Effector memory CD8-positive, alpha-beta T cell (primary cell): Measurements from ENCODE around the gene DYSF.
"Not testable (repeated sequence)": the region's sequence is repeated elsewhere in the genome, so short reads cannot be mapped to it uniquely, and the experiment has no call there.

Source experiments
- ATAC-seq: fragments of 150-1000 bp; cut with Tn5 transposase; replicated peaks from 2 replicates; pipeline ENCODE4 v1.10.0; 2021; ENCODE audit warnings: mild to moderate bottlenecking, moderate library complexity
- DNase-seq, 3 experiments: peaks; one replicate each; pipeline ENCODE4 v3.0.0; 2021
- H3K27ac Mint-ChIP-seq, 2 donors: one replicate each; pipeline ENCODE4 v1.8.0; 2022; ENCODE audit warnings: mild to moderate bottlenecking in 2 of 2, mixed read lengths in 2 of 2, moderate library complexity in 2 of 2
- H3K27me3 Mint-ChIP-seq, 2 donors: one replicate each; pipeline ENCODE4 v1.8.0; 2022; ENCODE audit warnings: mixed read lengths in 2 of 2
- H3K36me3 Mint-ChIP-seq: one replicate; pipeline ENCODE4 v1.8.0; 2022; ENCODE audit warnings: mild to moderate bottlenecking, moderate library complexity, mixed read lengths; ENCODE audit not compliant: insufficient read depth
- H3K4me1 Mint-ChIP-seq, 2 donors: one replicate each; pipeline ENCODE4 v1.8.0; 2022; ENCODE audit warnings: low read depth in 2 of 2, mixed read lengths in 2 of 2
- H3K4me3 Mint-ChIP-seq, 2 donors: one replicate each; pipeline ENCODE4 v1.8.0; 2022; ENCODE audit warnings: mild to moderate bottlenecking in 2 of 2, mixed read lengths in 2 of 2, moderate library complexity in 2 of 2
- H3K9me3 Mint-ChIP-seq, 2 donors: one replicate each; pipeline ENCODE4 v1.8.0; 2022; ENCODE audit warnings: mixed read lengths in 2 of 2

Gene DYSF

DNA sequence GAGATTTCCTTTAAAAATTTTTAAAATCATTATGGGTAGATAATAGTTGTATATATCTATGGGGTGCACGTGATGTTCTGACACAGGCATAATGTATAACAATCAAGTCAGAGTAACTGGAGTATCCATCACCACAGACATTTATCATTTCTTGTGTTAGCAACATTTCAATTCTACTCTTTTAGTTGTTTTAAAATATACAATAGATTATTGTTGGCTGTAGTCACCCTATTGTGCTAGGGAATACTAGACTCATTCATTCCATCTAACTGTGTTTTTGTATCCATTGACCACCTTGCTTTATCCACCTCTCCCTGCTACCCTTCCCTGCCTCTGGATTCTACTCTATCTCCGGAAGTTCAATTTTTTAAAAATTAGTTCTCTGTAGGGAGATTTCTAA lies 31.0 kb downstream of the DYSF start:
- H3K36me3 Mint-ChIP-seq, result no peaks in the 10 kb centered on the region
- DNase-seq (no peak), ATAC-seq (no peak)
- no peaks in the 10 kb centered on the region for H3K9me3 Mint-ChIP-seq
- H3K27me3 Mint-ChIP-seq, result peaks cover 35 to 75% of the 10 kb centered on the region in 2 donors
- H3K27ac Mint-ChIP-seq, result no peak overlapping the region
- no peak overlapping the region for H3K4me3 Mint-ChIP-seq
- H3K4me1 Mint-ChIP-seq, result no peaks in the 10 kb centered on the region

DNA sequence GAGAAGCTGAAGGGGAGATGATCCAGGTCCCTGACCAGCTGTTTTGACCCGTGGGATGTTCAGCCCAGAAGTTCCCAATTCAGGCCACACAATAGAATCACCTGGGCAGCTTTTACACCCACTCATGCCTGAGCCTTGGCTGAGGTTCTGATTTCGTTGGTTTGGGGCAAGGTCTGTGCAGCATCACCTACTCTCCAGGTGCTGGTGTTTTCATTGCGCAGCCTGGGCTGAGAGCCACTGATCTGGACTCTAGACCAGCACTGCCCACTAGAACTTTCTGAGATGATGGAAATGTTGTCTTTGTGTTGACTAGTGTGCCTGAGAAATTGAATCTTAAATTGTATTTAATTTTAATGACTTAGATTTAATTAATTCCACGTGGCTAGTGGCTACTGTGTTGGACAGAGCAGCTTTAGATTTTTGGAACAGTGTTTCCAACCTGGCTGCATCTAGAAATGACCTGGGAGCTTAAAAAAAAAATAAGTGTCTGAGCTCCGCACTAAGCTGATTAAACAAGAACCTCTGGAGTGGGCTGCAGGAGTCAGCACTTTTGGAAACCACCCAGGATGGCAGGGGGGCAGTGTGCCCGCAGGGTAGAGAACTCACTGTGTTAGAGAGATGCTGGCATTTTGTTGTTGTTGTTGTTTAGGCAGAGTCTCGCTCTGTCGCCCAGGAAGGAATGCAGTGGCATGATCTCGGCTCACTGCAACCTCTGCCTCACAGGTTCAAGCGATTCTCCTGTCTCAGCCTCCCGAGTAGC lies 33.7 kb downstream of the DYSF start:
- Mint-ChIP-seq H3K9me3 (no peaks in the 10 kb centered on the region), H3K27me3 (peaks cover 27 to 54% of the 10 kb centered on the region in 2 donors), H3K36me3 (no peaks in the 10 kb centered on the region), H3K4me1 (no peaks in the 10 kb centered on the region), H3K27ac (no peak overlapping the region), H3K4me3 (no peak overlapping the region)
- DNase-seq, result no peak
- ATAC-seq, result no peak

DNA sequence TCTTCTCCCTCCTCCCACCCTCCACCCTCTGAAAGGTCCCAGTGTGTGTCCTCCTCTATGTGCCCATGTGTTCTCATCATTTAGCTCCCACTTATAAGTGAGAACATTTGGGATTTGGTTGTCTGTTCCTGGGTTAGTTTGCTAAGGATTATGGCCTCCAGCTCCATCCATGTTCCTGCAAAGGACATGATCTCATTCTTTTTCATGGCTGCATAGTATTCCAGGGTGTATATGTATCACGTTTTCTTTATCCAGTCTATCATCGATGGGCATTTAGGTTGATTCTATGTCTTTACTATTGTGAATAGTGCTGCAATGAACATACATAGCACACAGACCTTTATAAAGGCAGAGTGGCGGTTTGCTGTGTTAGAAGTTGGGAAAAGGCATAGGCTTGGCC lies 38.2 kb downstream of the DYSF start:
- not testable (repeated sequence) for H3K9me3 Mint-ChIP-seq, H3K27ac Mint-ChIP-seq, ATAC-seq, DNase-seq, H3K4me1 Mint-ChIP-seq, H3K36me3 Mint-ChIP-seq, H3K4me3 Mint-ChIP-seq
- H3K27me3 Mint-ChIP-seq, result peaks cover 15 to 51% of the 10 kb centered on the region in 2 donors

DNA sequence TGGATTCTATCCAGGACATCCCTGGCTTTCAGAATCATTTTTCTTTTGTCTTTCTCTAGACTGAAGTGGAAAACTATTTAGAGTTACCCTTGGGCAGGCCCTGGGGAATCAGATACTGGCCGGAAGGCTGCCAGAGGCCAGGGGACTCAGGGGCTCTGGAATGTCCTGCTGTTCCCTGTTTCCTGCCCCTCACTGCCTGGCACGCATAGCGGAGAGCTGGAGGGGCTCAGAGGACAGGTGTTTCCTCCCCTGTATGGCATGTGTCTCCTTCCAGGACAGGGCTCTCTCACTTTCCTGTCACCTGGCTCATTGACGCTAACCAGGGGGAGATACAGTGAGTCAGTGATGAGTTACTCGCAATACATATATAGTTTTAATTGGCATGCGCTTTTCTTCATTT lies 38.8 kb downstream of the DYSF start:
- ATAC-seq, result no peak
- H3K4me3 Mint-ChIP-seq, result no peak overlapping the region
- no peaks in the 10 kb centered on the region for H3K9me3 Mint-ChIP-seq
- peaks cover 15 to 45% of the 10 kb centered on the region in 2 donors for H3K27me3 Mint-ChIP-seq
- H3K4me1 Mint-ChIP-seq, result no peaks in the 10 kb centered on the region
- DNase-seq, result no peak
- H3K36me3 Mint-ChIP-seq, result no peaks in the 10 kb centered on the region
- no peak overlapping the region for H3K27ac Mint-ChIP-seq

DNA sequence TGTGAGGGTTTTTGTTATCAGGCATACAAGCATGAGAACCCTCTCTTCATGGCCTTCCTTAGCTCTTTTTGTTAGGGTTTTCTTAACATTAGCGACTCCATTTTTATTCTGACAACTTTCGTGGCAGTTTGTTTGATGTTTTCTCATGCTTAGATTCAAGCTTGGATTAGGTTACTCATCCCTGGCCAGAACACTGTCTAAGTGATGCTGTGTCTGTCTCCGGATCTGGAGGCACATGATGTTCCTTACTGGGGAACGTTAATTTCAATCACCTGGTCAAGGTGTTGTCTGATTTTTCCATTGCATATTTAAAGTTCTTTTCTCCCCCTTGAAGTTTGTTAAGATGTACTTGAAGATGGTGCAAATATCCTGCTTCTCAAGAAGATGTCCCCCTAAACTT lies 40.7 kb downstream of the DYSF start:
- peaks cover 4 to 31% of the 10 kb centered on the region in 2 donors for H3K27me3 Mint-ChIP-seq
- H3K27ac Mint-ChIP-seq, result no peak overlapping the region
- H3K36me3 Mint-ChIP-seq, result no peaks in the 10 kb centered on the region
- H3K9me3 Mint-ChIP-seq, result no peaks in the 10 kb centered on the region
- no peaks in the 10 kb centered on the region for H3K4me1 Mint-ChIP-seq
- no peak for DNase-seq
- no peak for ATAC-seq
- H3K4me3 Mint-ChIP-seq, result no peak overlapping the region

DNA sequence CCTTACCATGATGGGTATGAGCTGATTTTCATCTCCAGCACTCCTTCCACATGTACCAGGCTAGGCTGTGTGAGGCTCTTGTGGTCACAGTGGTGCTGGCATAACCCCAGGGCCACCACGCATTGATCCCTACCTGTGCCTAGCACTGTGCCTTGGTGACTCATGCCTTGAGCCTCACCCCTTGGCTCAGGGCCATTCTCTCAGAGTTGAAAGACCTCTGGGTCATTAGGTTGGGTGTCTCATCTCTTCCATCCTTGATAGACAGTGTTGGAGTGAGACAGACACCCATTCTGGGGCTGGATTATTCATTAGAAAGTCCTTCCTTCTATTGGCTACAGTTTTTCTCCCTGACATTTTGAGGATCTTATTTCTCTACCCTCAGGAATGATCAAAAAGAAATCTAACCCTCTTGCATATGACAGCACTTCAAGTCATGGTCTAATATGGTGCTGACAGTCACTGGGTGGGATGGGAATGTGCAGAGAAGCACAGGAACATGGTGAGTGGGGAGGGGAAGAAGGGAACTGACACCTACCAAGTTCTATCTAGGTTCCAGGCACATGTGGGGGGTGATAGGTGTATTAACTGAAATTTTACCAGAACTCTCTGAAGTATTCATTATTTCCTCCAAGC lies 41.3 kb downstream of the DYSF start:
- DNase-seq, result no peak
- Mint-ChIP-seq H3K27me3 (peaks cover 0 to 26% of the 10 kb centered on the region in 2 donors), H3K4me3 (no peak overlapping the region), H3K27ac (no peak overlapping the region), H3K36me3 (no peaks in the 10 kb centered on the region), H3K4me1 (no peaks in the 10 kb centered on the region), H3K9me3 (no peaks in the 10 kb centered on the region)
- no peak for ATAC-seq

DNA sequence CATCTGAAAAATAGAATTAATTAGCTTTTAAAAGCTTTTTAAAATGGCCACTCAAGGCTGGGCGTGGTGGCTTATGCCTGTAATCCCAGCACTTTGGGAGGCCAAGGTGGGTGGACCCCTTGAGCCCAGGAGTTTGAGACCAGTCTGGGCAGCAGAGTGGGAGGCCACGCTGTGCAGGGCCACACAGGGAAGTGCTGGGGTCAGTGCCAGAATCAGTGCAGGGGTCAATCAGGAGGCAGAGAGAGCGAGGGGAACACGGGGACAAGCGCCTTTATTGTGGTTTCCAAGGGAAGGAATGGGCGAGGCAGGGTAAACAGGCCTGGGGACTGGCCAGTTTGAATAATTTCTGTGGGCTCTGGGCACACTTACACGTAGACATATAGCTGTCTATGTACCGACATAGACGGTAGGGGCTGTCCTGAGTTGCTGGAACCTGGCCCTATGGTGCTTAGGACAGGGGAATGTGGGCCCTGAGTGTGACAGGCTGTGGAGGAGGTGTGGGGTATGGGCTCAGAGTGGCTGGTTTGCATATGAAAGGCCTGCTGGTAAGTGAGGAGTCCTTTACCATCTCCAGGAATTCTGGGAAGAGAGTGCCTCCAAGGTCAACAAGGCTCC lies 42.9 kb downstream of the DYSF start:
- DNase-seq (no peak), ATAC-seq (no peak)
- no peaks in the 10 kb centered on the region for H3K36me3 Mint-ChIP-seq
- H3K9me3 Mint-ChIP-seq, result no peaks in the 10 kb centered on the region
- peaks cover 0 to 39% of the 10 kb centered on the region in 2 donors for H3K27me3 Mint-ChIP-seq
- H3K4me3 Mint-ChIP-seq, result no peak overlapping the region
- no peaks in the 10 kb centered on the region for H3K4me1 Mint-ChIP-seq
- H3K27ac Mint-ChIP-seq, result peak overlapping the region in 1 of 2 donors; percentile 66

DNA sequence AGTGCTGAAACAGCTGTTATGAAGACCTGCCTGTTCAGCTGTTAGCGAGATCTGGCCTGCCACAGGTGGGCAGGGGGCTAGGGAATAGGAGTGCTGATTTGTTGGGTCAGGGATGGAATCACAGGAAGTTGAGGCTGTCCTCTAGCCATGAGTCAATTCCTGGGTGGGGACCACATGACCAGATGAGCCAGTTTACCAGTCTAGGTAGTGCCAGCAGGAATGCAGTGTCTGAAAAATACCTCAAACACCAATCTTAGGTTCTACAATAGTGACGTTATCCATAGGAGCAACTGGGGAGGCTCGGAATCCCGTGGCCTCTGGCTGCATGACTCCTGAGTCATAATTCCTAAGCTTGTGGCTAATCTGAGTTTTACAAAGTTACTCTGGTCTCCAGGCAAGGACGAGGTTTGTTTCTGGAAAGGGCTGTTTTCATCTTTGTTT lies 44.9 kb downstream of the DYSF start:
- Mint-ChIP-seq H3K4me3 (no peak overlapping the region), H3K36me3 (no peaks in the 10 kb centered on the region), H3K27ac (no peak overlapping the region), H3K4me1 (no peaks in the 10 kb centered on the region), H3K27me3 (peaks cover 0 to 39% of the 10 kb centered on the region in 2 donors), H3K9me3 (no peaks in the 10 kb centered on the region)
- DNase-seq (no peak), ATAC-seq (no peak)

DNA sequence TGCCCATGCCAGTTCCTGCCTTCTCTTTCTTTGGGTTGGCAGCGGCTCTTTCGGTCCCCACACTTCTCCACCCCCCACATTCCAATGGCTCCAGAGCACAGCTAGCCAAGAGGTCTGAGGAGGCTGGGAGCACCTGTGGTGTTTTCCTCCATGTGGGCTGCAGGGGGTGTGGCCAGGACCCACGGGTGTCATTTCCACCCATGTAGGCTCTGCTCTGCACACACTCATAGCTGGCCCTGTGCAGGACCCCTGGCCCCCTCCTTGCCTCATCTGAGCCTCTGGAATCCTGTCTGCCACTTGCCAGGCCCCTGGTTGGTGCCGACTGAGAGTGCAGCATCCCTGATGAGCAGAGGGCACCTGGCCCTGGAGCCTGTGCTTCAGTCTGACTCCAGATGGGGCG lies 46.3 kb downstream of the DYSF start:
- H3K4me1 Mint-ChIP-seq, result no peaks in the 10 kb centered on the region
- H3K9me3 Mint-ChIP-seq, result no peaks in the 10 kb centered on the region
- peaks cover 0 to 40% of the 10 kb centered on the region in 2 donors for H3K27me3 Mint-ChIP-seq
- DNase-seq (no peak), ATAC-seq (no peak)
- no peak overlapping the region for H3K4me3 Mint-ChIP-seq
- H3K27ac Mint-ChIP-seq, result no peak overlapping the region
- H3K36me3 Mint-ChIP-seq, result no peaks in the 10 kb centered on the region

DNA sequence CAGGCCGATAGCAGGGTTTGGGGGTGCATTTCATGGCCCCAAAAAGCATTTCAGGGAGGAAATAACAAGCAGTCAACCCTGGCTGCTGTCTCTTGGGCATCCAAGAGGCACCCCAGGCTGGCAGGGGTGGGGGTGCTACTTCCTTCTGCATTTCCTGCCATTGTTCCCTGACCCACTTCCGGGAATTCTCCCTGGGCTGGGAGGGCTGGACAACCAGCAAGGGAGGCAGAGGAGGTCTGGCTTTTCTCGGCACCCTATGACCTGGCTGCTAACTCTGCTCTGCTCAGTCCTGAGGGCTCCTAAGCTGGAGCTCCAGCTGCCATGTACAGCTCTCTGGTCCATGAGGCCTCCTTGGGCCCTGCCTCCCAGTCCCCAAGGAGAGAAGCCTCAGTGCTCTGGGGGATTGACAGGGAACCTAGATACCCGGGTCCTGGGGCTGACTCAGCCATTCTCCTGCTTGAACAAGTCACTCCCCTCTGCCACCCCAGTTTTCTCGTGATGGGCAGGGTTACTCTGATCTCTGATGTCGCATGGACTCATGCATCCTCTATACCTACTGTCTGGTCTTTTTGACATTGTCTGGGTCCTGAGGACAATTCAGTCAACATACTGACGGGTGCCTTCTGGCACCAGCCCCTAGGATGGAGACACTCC lies 47.2 kb downstream of the DYSF start:
- H3K27ac Mint-ChIP-seq, result no peak overlapping the region
- H3K4me1 Mint-ChIP-seq, result no peaks in the 10 kb centered on the region
- ATAC-seq (no peak), DNase-seq (no peak)
- H3K4me3 Mint-ChIP-seq, result no peak overlapping the region
- no peaks in the 10 kb centered on the region for H3K36me3 Mint-ChIP-seq
- H3K27me3 Mint-ChIP-seq, result peaks cover 0 to 32% of the 10 kb centered on the region in 2 donors
- no peaks in the 10 kb centered on the region for H3K9me3 Mint-ChIP-seq

DNA sequence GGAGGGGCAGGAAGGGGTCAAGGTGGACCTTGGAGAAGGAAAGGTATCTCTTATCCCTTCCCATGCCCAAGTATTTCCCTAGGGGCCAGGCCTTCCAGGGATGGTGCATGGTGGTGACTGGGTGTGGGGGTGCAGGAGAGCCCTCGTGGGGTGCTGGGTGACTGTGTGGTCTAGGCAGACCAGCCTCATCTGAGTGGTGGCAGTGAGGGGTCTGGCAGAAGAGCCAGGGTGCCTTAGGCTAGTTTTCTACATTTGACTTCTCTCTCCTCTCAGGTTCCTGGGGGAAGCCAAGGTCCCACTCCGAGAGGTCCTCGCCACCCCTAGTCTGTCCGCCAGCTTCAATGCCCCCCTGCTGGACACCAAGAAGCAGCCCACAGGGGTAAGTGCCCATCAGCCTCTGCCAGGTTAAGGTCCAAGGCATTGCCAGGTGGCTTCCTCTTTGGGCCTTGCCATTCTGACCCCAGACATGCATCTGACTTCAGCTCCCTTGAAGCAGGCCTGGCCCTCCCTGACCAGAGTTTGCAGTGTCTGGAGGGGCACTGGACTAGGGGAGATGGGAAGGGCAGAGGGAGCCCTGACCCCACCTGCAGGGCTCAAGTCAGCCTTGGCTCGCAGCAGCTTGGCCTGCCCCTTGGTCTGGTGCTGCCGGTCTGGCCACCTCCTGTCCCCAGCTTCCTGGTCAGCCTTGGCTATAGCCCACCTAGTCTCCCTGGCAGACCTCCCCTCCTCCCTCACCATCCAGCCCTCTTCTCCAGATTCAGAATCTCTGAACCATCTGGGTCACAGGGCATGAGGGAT lies 49.8 kb downstream of the DYSF start:
- Mint-ChIP-seq H3K27me3 (peaks cover 0 to 24% of the 10 kb centered on the region in 2 donors), H3K27ac (no peak overlapping the region), H3K4me1 (no peaks in the 10 kb centered on the region), H3K4me3 (no peak overlapping the region), H3K9me3 (no peaks in the 10 kb centered on the region), H3K36me3 (no peaks in the 10 kb centered on the region)
- ATAC-seq (no peak), DNase-seq (no peak)

DNA sequence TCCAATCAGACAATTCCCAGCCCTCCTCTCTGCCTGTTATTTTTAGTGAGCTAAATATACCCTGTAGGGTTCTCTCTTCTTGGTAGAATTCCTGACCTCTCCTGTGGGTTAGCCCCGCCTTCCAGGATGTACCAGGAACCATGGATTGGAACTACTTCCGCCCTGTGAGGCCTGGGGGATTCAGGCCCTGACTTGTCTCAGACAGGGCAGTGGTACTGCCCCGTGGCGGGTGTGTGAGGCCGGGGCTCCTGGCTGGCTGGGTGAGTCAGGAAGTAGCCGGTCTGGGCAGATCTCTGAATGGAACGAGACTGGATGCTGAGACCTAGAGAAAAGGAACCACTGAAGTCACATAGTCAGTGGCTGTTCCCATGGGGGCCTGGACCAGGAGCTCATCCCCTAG lies 50.5 kb downstream of the DYSF start:
- H3K9me3 Mint-ChIP-seq, result no peaks in the 10 kb centered on the region
- H3K4me3 Mint-ChIP-seq, result no peak overlapping the region
- H3K4me1 Mint-ChIP-seq, result no peaks in the 10 kb centered on the region
- peaks cover 0 to 24% of the 10 kb centered on the region in 2 donors for H3K27me3 Mint-ChIP-seq
- H3K27ac Mint-ChIP-seq, result peak overlapping the region in 1 of 2 donors; percentile 57
- DNase-seq (no peak), ATAC-seq (no peak)
- H3K36me3 Mint-ChIP-seq, result no peaks in the 10 kb centered on the region

DNA sequence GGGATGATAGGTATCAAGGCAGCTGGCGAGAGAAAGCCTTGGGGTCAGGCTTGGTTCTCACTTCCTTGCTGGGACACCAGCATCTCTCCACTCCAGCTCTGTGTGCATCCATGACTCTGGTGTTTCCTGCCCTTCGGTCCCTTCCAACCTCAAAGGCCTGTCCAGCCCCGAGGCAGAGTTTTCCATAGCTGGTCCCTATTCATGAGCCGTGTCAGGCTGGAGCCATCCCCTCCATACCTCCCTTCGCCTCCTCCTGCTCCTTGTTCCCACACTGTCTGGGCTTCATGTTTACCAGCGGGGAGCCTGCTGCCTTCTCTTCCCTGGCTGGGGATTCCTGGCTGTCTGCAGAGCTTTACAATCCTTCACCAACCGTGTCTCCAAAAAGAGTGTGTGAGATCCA lies 51.2 kb downstream of the DYSF start:
- H3K9me3 Mint-ChIP-seq, result no peaks in the 10 kb centered on the region
- no peaks in the 10 kb centered on the region for H3K4me1 Mint-ChIP-seq
- no peak for ATAC-seq
- H3K27ac Mint-ChIP-seq, result no peak overlapping the region
- peaks cover 0 to 24% of the 10 kb centered on the region in 2 donors for H3K27me3 Mint-ChIP-seq
- no peak for DNase-seq
- no peaks in the 10 kb centered on the region for H3K36me3 Mint-ChIP-seq
- no peak overlapping the region for H3K4me3 Mint-ChIP-seq
